Panc1 (cell line): ENCODE measurements around the gene FAM120B. TPM values are rescaled to one million over a fixed set of nuclear protein-coding genes. Genes with fewer than 3 reads are reported as not detected.

Source experiments
- ATAC-seq: fragments of 200-7000 bp; cut with Tn5 transposase; 2 replicates; pipeline ENCODE4 v1.9.1; 2020; ENCODE audit warnings: mild to moderate bottlenecking, moderate library complexity
- BruUV-seq: library from RNA; stranded (reverse); fragments of 400-500 nt; replicated peaks from 2 replicates; lab custom pipeline; 2021; lab: Mats Ljungman, UMichigan
- CTCF ChIA-PET: fragments of 300-600 bp; sonication (Branson Sonifier 250); formaldehyde crosslinking; loops from one replicate; lab custom pipeline; 2022; ENCODE audit warnings: antibody characterized with exemption; lab: Charles Lee
- POLR2A ChIA-PET: fragments of 300-600 bp; sonication (Branson Sonifier 250); formaldehyde crosslinking; loops from one replicate; lab custom pipeline; 2022; ENCODE audit warnings: antibody characterized with exemption; lab: Charles Lee
- DNase-seq: peaks from one replicate; pipeline ENCODE4 v3.0.0-alpha.2; 2010; ENCODE audit warnings: low read depth, low spot score
- H3K27ac ChIP-seq: 2 replicates; pipeline ENCODE4 v1.5.1; 2011; ENCODE audit warnings: mild to moderate bottlenecking, low read length, inconsistent platforms
- H3K27me3 ChIP-seq: fragments of 200-500 bp; sonication (Bioruptor generic); 2 replicates; pipeline ENCODE4 v1.6.0; 2014; ENCODE audit warnings: low read length, inconsistent platforms; ENCODE audit not compliant: control insufficient read depth, insufficient read depth
- H3K36me3 ChIP-seq: fragments of 200-500 bp; sonication (Bioruptor generic); 2 replicates; pipeline ENCODE4 v1.5.1; 2014; ENCODE audit warnings: inconsistent platforms, mild to moderate bottlenecking, low read length, moderate library complexity; ENCODE audit not compliant: control insufficient read depth, insufficient read depth
- H3K4me1 ChIP-seq: 2 replicates; pipeline ENCODE4 v1.5.1; 2011; ENCODE audit warnings: inconsistent platforms, mild to moderate bottlenecking, low read length, moderate library complexity; ENCODE audit not compliant: control insufficient read depth, insufficient read depth
- H3K4me3 ChIP-seq, 2 experiments: 2 replicates each; pipeline ENCODE4 v1.5.1; 2011 to 2012; ENCODE audit warnings: low read depth in 2 of 2, low read length in 2 of 2, mild to moderate bottlenecking in 2 of 2, inconsistent platforms in 1 of 2, moderate library complexity in 1 of 2
- H3K9me3 ChIP-seq: fragments of 200-500 bp; sonication (Bioruptor generic); 2 replicates; pipeline ENCODE4 v1.5.1; 2014; ENCODE audit warnings: low read depth, mild to moderate bottlenecking, inconsistent platforms, low read length, moderate library complexity; ENCODE audit not compliant: control insufficient read depth, insufficient read depth
- CTCF ChIP-seq: fragments of 450-650 bp; IDR thresholded peaks from 2 replicates; pipeline ENCODE4 v1.5.1; 2017; ENCODE audit warnings: mild to moderate bottlenecking
- POLR2AphosphoS5 ChIP-seq: IDR thresholded peaks from 2 replicates; pipeline ENCODE4 v1.6.1; 2012; ENCODE audit warnings: mild to moderate bottlenecking, low read depth, low read length, moderate library complexity
- REST ChIP-seq, 2 experiments: IDR thresholded peaks; 2 replicates each; pipeline ENCODE4 v1.6.1; 2011 to 2012; ENCODE audit warnings: low read depth in 2 of 2, control low read depth in 1 of 2, low read length in 1 of 2, mild to moderate bottlenecking in 1 of 2, moderate library complexity in 1 of 2; ENCODE audit not compliant: insufficient read depth in 1 of 2
- SIN3A ChIP-seq: IDR thresholded peaks from 2 replicates; pipeline ENCODE4 v1.6.1; 2012; ENCODE audit warnings: low read depth, mild to moderate bottlenecking, low read length, moderate library complexity, borderline replicate concordance; ENCODE audit not compliant: insufficient read depth
- TCF7L2 ChIP-seq: IDR thresholded peaks from 2 replicates; pipeline ENCODE4 v1.6.1; 2011; ENCODE audit warnings: mild to moderate bottlenecking, low read depth, low read length, inconsistent platforms
- in situ Hi-C: cut with HindIII; loops from 2 replicates; pipeline ENCODE4 v1.10.0; 2016; ENCODE audit warnings: low sequenced_read_pairs, low pct_unique_long_range_greater_than_20kb
- intact Hi-C: fragments of 100-400 bp; cut with micrococcal nuclease; formaldehyde crosslinking; loops from one replicate; pipeline ENCODE4 v1.10.0; 2022; ENCODE audit not compliant: unreplicated experiment
- total RNA-seq: library from RNA; stranded (reverse); gene quantifications from one replicate; pipeline ENCODE4 v1.2.1, GENCODE V29; 2021; ENCODE audit not compliant: unreplicated experiment

Gene FAM120B
- total RNA-seq, 1 experiment from 2014 or later: 38.0 TPM

GRCh38 chr6:170415318-170415717 lies 108.8 kb downstream of the FAM120B start:
- BruUV-seq: no TSS peak
- Histone ChIP-seq H3K4me1 (no peaks in the 10 kb centered on the region), H3K4me3 (no peak overlapping the region), H3K27ac (no peak overlapping the region), H3K27me3 (peaks cover 5% of the 10 kb centered on the region), H3K9me3 (no peaks in the 10 kb centered on the region), H3K36me3 (no peaks in the 10 kb centered on the region)
- CTCF ChIA-PET: no interaction called here
- TF ChIP-seq REST (IDR thresholded peaks at IDR 0.05; ENCODE audit: insufficient read depth in 1 of 2, low read depth in 2 of 2, low read length in 1 of 2) (no peak), TCF7L2 (no peak), CTCF (no peak), POLR2AphosphoS5 (no peak)
- in situ Hi-C loops: no loop called here
- ATAC-seq (0 out of 2 replicates have a peak, but pooled peaks have one; percentile 45), DNase-seq (no peak)
- POLR2A ChIA-PET: no interaction called here
- intact Hi-C loops: no loop called here

GRCh38 chr6:170416303-170416702 lies 109.7 kb downstream of the FAM120B start:
- POLR2A ChIA-PET: no interaction called here
- in situ Hi-C loops: no loop called here
- H3K9me3 ChIP-seq: no peaks in the 10 kb centered on the region
- DNase-seq (no peak), ATAC-seq (no peak)
- CTCF ChIA-PET: no interaction called here
- peaks cover 2% of the 10 kb centered on the region; the same call in 1 of the 2 replicates for H3K27me3 ChIP-seq
- H3K27ac ChIP-seq: no peak overlapping the region
- intact Hi-C loops: no loop called here
- H3K36me3 ChIP-seq: no peaks in the 10 kb centered on the region
- no peaks in the 10 kb centered on the region for H3K4me1 ChIP-seq
- no peak for TF ChIP-seq TCF7L2
- TF ChIP-seq CTCF: no peak
- TF ChIP-seq REST (IDR thresholded peaks at IDR 0.05; ENCODE audit: insufficient read depth in 1 of 2, low read depth in 2 of 2, low read length in 1 of 2): no peak
- TF ChIP-seq SIN3A: no peak
- TF ChIP-seq POLR2AphosphoS5: no peak
- BruUV-seq: no TSS peak
- H3K4me3 ChIP-seq: no peak overlapping the region
